ENCODE measurements around the gene HUS1. TPM values are rescaled to one million over a fixed set of nuclear protein-coding genes. Genes with fewer than 3 reads are reported as not detected.

HUS1 gene
- total RNA-seq, 1 donor from 2014 or later = 34.4 TPM

GRCh38 chr7:47937711-47938573, 41.5 kb downstream of the HUS1 start:
- peaks cover 25% of the 10 kb centered on the region for H3K4me1 Mint-ChIP-seq (ENCODE audit: low read depth, unreplicated experiment)
- DNase-seq (ENCODE audit: low read depth) = no peak
- H3K27me3 ChIP-seq (ENCODE audit: insufficient read depth, low read length) = no peaks in the 10 kb centered on the region

DNA sequence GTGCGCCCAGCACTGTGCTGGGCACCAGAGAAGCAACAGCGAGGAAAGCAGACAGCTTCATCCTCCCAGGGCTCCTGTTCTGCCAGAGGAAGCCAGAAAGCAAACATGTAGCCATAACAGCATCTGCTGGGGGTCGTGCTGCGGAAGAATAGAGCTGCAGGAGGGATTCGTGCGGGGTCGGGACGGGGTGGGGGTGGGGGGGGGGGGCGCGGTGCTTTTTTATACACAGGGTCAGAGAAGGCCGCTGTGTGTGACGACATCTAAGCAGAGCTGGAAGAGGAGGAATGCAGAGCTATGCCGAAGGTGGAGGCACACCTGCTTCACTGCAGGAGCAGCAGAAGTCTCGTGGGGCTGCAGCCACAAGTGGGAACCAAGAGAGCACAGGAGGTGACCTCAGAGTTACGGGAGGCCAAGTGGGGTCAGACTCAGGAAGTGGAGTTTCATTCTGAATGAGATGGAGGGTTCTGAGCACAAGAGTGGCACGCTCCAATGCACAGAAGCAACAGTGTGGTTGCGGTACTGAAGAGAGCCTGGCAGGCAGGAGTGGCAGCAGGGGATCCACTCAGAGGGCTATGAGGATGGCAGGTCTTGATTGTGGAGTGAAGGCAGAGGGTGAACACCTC, 42.2 kb downstream of the HUS1 start:
- Mint-ChIP-seq H3K27me3 (ENCODE audit: low read depth, unreplicated experiment) (no peaks in the 10 kb centered on the region), H3K36me3 (ENCODE audit: low read depth, unreplicated experiment) (peaks cover 2% of the 10 kb centered on the region), H3K4me3 (ENCODE audit: unreplicated experiment) (no peak overlapping the region), H3K27ac (ENCODE audit: unreplicated experiment) (no peak overlapping the region), H3K9me3 (ENCODE audit: unreplicated experiment) (no peaks in the 10 kb centered on the region), H3K4me1 (ENCODE audit: low read depth, unreplicated experiment) (peaks cover 32% of the 10 kb centered on the region)
- H3K79me2 ChIP-seq (ENCODE audit: insufficient read depth, low read length) = no peaks in the 10 kb centered on the region
- no peak overlapping the region for H3K4me2 ChIP-seq (ENCODE audit: low read length)
- H3K9ac ChIP-seq (ENCODE audit: low read length) = no peak overlapping the region
- H3K27ac ChIP-seq (ENCODE audit: low read depth, low read length) = no peak overlapping the region
- FAIRE-seq (no peak), DNase-seq (ENCODE audit: low read depth) (no peak)
- no peaks in the 10 kb centered on the region for H3K36me3 ChIP-seq (ENCODE audit: insufficient read depth, low read length)
- no peaks in the 10 kb centered on the region for H3K27me3 ChIP-seq (ENCODE audit: insufficient read depth, low read length)
- H3K9me3 ChIP-seq (ENCODE audit: insufficient read depth, low read depth, low read length) = no peaks in the 10 kb centered on the region
- no peak overlapping the region for H2AFZ ChIP-seq (ENCODE audit: low read depth, low read length)
- no peaks in the 10 kb centered on the region for H4K20me1 ChIP-seq (ENCODE audit: insufficient read depth, low read length)
- H3K4me1 ChIP-seq (ENCODE audit: insufficient read depth, low read length) = peaks cover 20% of the 10 kb centered on the region
- no peak overlapping the region for H3K4me3 ChIP-seq (ENCODE audit: insufficient read depth, low read depth, low read length)
- TF ChIP-seq EZH2 (IDR thresholded peaks at IDR 0.05; ENCODE audit: insufficient read depth, low read length) (no peak), CTCF (IDR thresholded peaks at IDR 0.05; ENCODE audit: insufficient read depth, low read depth, low read length) (no peak)

More at GRCh38 chr7:47937711-47938573, 41.5 kb downstream of the HUS1 start:
- Histone ChIP-seq H3K27ac (ENCODE audit: low read depth, low read length) (no peak overlapping the region), H3K9ac (ENCODE audit: low read length) (no peak overlapping the region), H3K4me2 (ENCODE audit: low read length) (no peak overlapping the region), H3K4me1 (ENCODE audit: insufficient read depth, low read length) (peaks cover 21% of the 10 kb centered on the region), H2AFZ (ENCODE audit: low read depth, low read length) (no peak overlapping the region), H4K20me1 (ENCODE audit: insufficient read depth, low read length) (no peaks in the 10 kb centered on the region), H3K4me3 (ENCODE audit: insufficient read depth, low read depth, low read length) (no peak overlapping the region), H3K9me3 (ENCODE audit: insufficient read depth, low read depth, low read length) (no peaks in the 10 kb centered on the region), H3K79me2 (ENCODE audit: insufficient read depth, low read length) (no peaks in the 10 kb centered on the region), H3K36me3 (ENCODE audit: insufficient read depth, low read length) (no peaks in the 10 kb centered on the region)
- Mint-ChIP-seq H3K27ac (ENCODE audit: unreplicated experiment) (no peak overlapping the region), H3K9me3 (ENCODE audit: unreplicated experiment) (no peaks in the 10 kb centered on the region), H3K36me3 (ENCODE audit: low read depth, unreplicated experiment) (peaks cover 2% of the 10 kb centered on the region), H3K4me3 (ENCODE audit: unreplicated experiment) (no peak overlapping the region), H3K27me3 (ENCODE audit: low read depth, unreplicated experiment) (no peaks in the 10 kb centered on the region)
- TF ChIP-seq CTCF (IDR thresholded peaks at IDR 0.05; ENCODE audit: insufficient read depth, low read depth, low read length) (no peak), EZH2 (IDR thresholded peaks at IDR 0.05; ENCODE audit: insufficient read depth, low read length) (no peak)
- FAIRE-seq = no peak

Measured in astrocyte (in vitro differentiated cells and primary cell).